Stimulated activated CD4-positive, alpha-beta T cell treated with anti-CD3 and anti-CD28 coated beads, Interleukin-15, amount 100 ng/mL, for 24 hours (primary cell): Measurements from ENCODE around the gene DCXR.

ENCODE experiments used
- DNase-seq: peaks from one replicate; pipeline ENCODE4 v3.0.0-alpha.2; 2020

DCXR gene

GRCh38 chr17:81994593-81995462 lies 42.7 kb downstream of the DCXR start:
- no peak for DNase-seq

GRCh38 chr17:81993729-81994592 lies 43.5 kb downstream of the DCXR start:
- no peak for DNase-seq

GRCh38 chr17:81992306-81993102 lies 45.0 kb downstream of the DCXR start:
- no peak for DNase-seq

GRCh38 chr17:81991684-81992305 lies 45.7 kb downstream of the DCXR start:
- DNase-seq = no peak

GRCh38 chr17:81990836-81991683 lies 46.4 kb downstream of the DCXR start:
- DNase-seq = no peak

GRCh38 chr17:81987161-81987770 lies 50.2 kb downstream of the DCXR start:
- no peak for DNase-seq

- DNase-seq = no peak
Observed at GRCh38 chr17:81986606-81987005, 50.9 kb downstream of the DCXR start.
